Karpas-422 (cell line): ENCODE data around the gene TSHB. TPM values are rescaled to one million over a fixed set of nuclear protein-coding genes. Genes with fewer than 3 reads are reported as not detected.

Experiments
- DNase-seq: peaks from one replicate; pipeline ENCODE4 v3.0.0-alpha.2; 2015
- H2AFZ ChIP-seq: fragments of 200-600 bp; sonication (generic); 2 replicates; pipeline ENCODE4 v1.6.1; 2014; ENCODE audit warnings: antibody characterized with exemption, low read length, mixed read lengths
- H3K27ac ChIP-seq: fragments of 200-600 bp; sonication (generic); 2 replicates; pipeline ENCODE4 v1.5.1; 2014; ENCODE audit warnings: mild to moderate bottlenecking, low read length, moderate library complexity
- H3K27me3 ChIP-seq: fragments of 200-600 bp; sonication (generic); 2 replicates; pipeline ENCODE4 v1.6.1; 2014; ENCODE audit warnings: low read length, mixed read lengths
- H3K36me3 ChIP-seq: fragments of 200-600 bp; sonication (generic); 2 replicates; pipeline ENCODE4 v1.6.1; 2014; ENCODE audit warnings: low read length, mixed read lengths; ENCODE audit not compliant: insufficient read depth
- H3K4me1 ChIP-seq: fragments of 200-600 bp; sonication (generic); 2 replicates; pipeline ENCODE4 v1.6.1; 2014; ENCODE audit warnings: mild to moderate bottlenecking, low read length, mixed read lengths
- H3K4me2 ChIP-seq: fragments of 200-600 bp; sonication (generic); 2 replicates; pipeline ENCODE4 v1.6.1; 2014; ENCODE audit warnings: low read length, low read depth, mild to moderate bottlenecking; ENCODE audit not compliant: poor library complexity, severe bottlenecking
- H3K4me3 ChIP-seq: fragments of 200-600 bp; sonication (generic); 2 replicates; pipeline ENCODE4 v1.5.1; 2014; ENCODE audit warnings: mild to moderate bottlenecking, antibody characterized with exemption, low read length, mixed read lengths
- H3K79me2 ChIP-seq: fragments of 200-600 bp; sonication (generic); 2 replicates; pipeline ENCODE4 v1.6.1; 2014; ENCODE audit warnings: mild to moderate bottlenecking, low read length, mixed read lengths
- H3K9ac ChIP-seq: fragments of 200-600 bp; sonication (generic); 2 replicates; pipeline ENCODE4 v1.6.0; 2014; ENCODE audit warnings: low read length
- H3K9me2 ChIP-seq: fragments of 200-600 bp; sonication (generic), shearing (Covaris generic); replicated peaks from 2 replicates; pipeline ENCODE4 v1.6.0; 2014; ENCODE audit warnings: mild to moderate bottlenecking, low read length, moderate library complexity; ENCODE audit not compliant: insufficient read depth
- H3K9me3 ChIP-seq: fragments of 300-700, 200-600 bp; sonication (generic); 2 replicates; pipeline ENCODE4 v1.6.1; 2014; ENCODE audit warnings: low read length, mixed read lengths
- H4K20me1 ChIP-seq: fragments of 200-600 bp; sonication (generic); 2 replicates; pipeline ENCODE4 v1.6.1; 2014; ENCODE audit warnings: mild to moderate bottlenecking, antibody characterized with exemption, low read length, low read depth; ENCODE audit not compliant: insufficient read depth
- total RNA-seq: library from RNA; depleted of rRNA; stranded (reverse); fragments of >200 nt; shearing (Covaris generic); gene quantifications from 2 replicates; pipeline ENCODE4 v1.2.3, GENCODE V29; 2014; ENCODE audit warnings: low replicate concordance; rRNA removed

TSHB gene
- not detected in 2 replicates for total RNA-seq

- no peak within 1 kb of the TSS for H3K4me3 ChIP-seq
- no peaks in the 10 kb centered on the region for H3K9me3 ChIP-seq
- no peaks in the 10 kb centered on the region for H4K20me1 ChIP-seq
- no peaks in the 10 kb centered on the region for H3K27me3 ChIP-seq
- H3K79me2 ChIP-seq = no peaks in the 10 kb centered on the region
- no peak within 1 kb of the TSS for H3K4me2 ChIP-seq
- H2AFZ ChIP-seq = no peak within 1 kb of the TSS
- no peak for DNase-seq
- H3K4me1 ChIP-seq = no peaks in the 10 kb centered on the region
- no peak within 1 kb of the TSS for H3K27ac ChIP-seq
- H3K36me3 ChIP-seq = no peaks in the 10 kb centered on the region
- H3K9me2 ChIP-seq = no peaks in the 10 kb centered on the region
- no peak within 1 kb of the TSS for H3K9ac ChIP-seq
These were observed at the start of gene TSHB for GRCh38 chr1:115029526-115029925. Gene TSHB (plus strand): TSS chr1:115029826. CDS start chr1:115033363, 3,537 bp downstream.

GRCh38 chr1:114982251-114982650 is 47.4 kb upstream of the TSHB start:
- no peaks in the 10 kb centered on the region for H3K9me2 ChIP-seq
- no peak for DNase-seq
- H3K27me3 ChIP-seq = no peaks in the 10 kb centered on the region
- no peaks in the 10 kb centered on the region for H3K79me2 ChIP-seq
- no peaks in the 10 kb centered on the region for H3K4me1 ChIP-seq
- no peak overlapping the region for H3K9ac ChIP-seq
- H4K20me1 ChIP-seq = no peaks in the 10 kb centered on the region
- H3K4me3 ChIP-seq = no peak overlapping the region
- no peaks in the 10 kb centered on the region for H3K36me3 ChIP-seq
- H2AFZ ChIP-seq = no peak overlapping the region
- peaks cover 13% of the 10 kb centered on the region for H3K9me3 ChIP-seq
- H3K4me2 ChIP-seq = no peak overlapping the region
- no peak overlapping the region for H3K27ac ChIP-seq

- no peak overlapping the region for H3K9ac ChIP-seq
- H3K36me3 ChIP-seq = no peaks in the 10 kb centered on the region
- no peak for DNase-seq
- no peak overlapping the region for H3K27ac ChIP-seq
- no peaks in the 10 kb centered on the region for H4K20me1 ChIP-seq
- H3K9me2 ChIP-seq = no peaks in the 10 kb centered on the region
- H3K27me3 ChIP-seq = no peaks in the 10 kb centered on the region
- H3K4me2 ChIP-seq = no peak overlapping the region
- no peak overlapping the region for H3K4me3 ChIP-seq
- H3K9me3 ChIP-seq = peaks cover 13% of the 10 kb centered on the region
- H3K4me1 ChIP-seq = no peaks in the 10 kb centered on the region
- no peaks in the 10 kb centered on the region for H3K79me2 ChIP-seq
- H2AFZ ChIP-seq = no peak overlapping the region
These were observed 43.3 kb upstream of the TSHB start for GRCh38 chr1:114986286-114986685.

- H3K79me2 ChIP-seq = no peaks in the 10 kb centered on the region
- no peak overlapping the region for H3K4me3 ChIP-seq
- peaks cover 2% of the 10 kb centered on the region for H3K9me3 ChIP-seq
- no peak overlapping the region for H3K4me2 ChIP-seq
- H3K4me1 ChIP-seq = no peaks in the 10 kb centered on the region
- no peak for DNase-seq
- no peaks in the 10 kb centered on the region for H3K36me3 ChIP-seq
- H4K20me1 ChIP-seq = no peaks in the 10 kb centered on the region
- H3K27me3 ChIP-seq = no peaks in the 10 kb centered on the region
- H3K27ac ChIP-seq = no peak overlapping the region
- H3K9ac ChIP-seq = no peak overlapping the region
- H2AFZ ChIP-seq = no peak overlapping the region
- H3K9me2 ChIP-seq = no peaks in the 10 kb centered on the region
These were observed 41.5 kb upstream of the TSHB start for GRCh38 chr1:114988095-114988494.

GRCh38 chr1:114997510-114998289 is 31.9 kb upstream of the TSHB start:
- no peak overlapping the region for H2AFZ ChIP-seq

GRCh38 chr1:115006191-115006590 is 23.4 kb upstream of the TSHB start:
- Histone ChIP-seq H3K4me1 (no peaks in the 10 kb centered on the region), H3K36me3 (no peaks in the 10 kb centered on the region), H3K9me3 (no peaks in the 10 kb centered on the region), H3K9ac (no peak overlapping the region), H3K27ac (no peak overlapping the region), H4K20me1 (no peaks in the 10 kb centered on the region), H3K79me2 (no peaks in the 10 kb centered on the region), H3K27me3 (no peaks in the 10 kb centered on the region), H3K9me2 (no peaks in the 10 kb centered on the region), H2AFZ (no peak overlapping the region), H3K4me3 (no peak overlapping the region), H3K4me2 (no peak overlapping the region)
- DNase-seq = no peak

More at GRCh38 chr1:114997510-114998289, 31.9 kb upstream of the TSHB start:
- H3K36me3 ChIP-seq = no peaks in the 10 kb centered on the region
- DNase-seq = no peak
- no peaks in the 10 kb centered on the region for H4K20me1 ChIP-seq
- H3K9me2 ChIP-seq = no peaks in the 10 kb centered on the region
- no peaks in the 10 kb centered on the region for H3K9me3 ChIP-seq
- no peaks in the 10 kb centered on the region for H3K79me2 ChIP-seq
- no peak overlapping the region for H3K9ac ChIP-seq
- H3K4me3 ChIP-seq = no peak overlapping the region
- H3K27me3 ChIP-seq = no peaks in the 10 kb centered on the region
- H3K4me2 ChIP-seq = no peak overlapping the region
- no peaks in the 10 kb centered on the region for H3K4me1 ChIP-seq
- H3K27ac ChIP-seq = no peak overlapping the region

- no peak for DNase-seq
- H3K27ac ChIP-seq = no peak overlapping the region
- H4K20me1 ChIP-seq = no peaks in the 10 kb centered on the region
- H3K27me3 ChIP-seq = no peaks in the 10 kb centered on the region
- H3K9me2 ChIP-seq = no peaks in the 10 kb centered on the region
- peaks cover 9% of the 10 kb centered on the region for H3K4me1 ChIP-seq
- H2AFZ ChIP-seq = no peak overlapping the region
- H3K9ac ChIP-seq = no peak overlapping the region
- H3K79me2 ChIP-seq = no peaks in the 10 kb centered on the region
- H3K4me3 ChIP-seq = no peak overlapping the region
- no peaks in the 10 kb centered on the region for H3K36me3 ChIP-seq
- H3K9me3 ChIP-seq = no peaks in the 10 kb centered on the region
- no peak overlapping the region for H3K4me2 ChIP-seq
These were observed 17.6 kb upstream of the TSHB start for GRCh38 chr1:115012006-115012405.

- Histone ChIP-seq H3K9ac (no peak overlapping the region), H3K27ac (no peak overlapping the region), H3K9me3 (no peaks in the 10 kb centered on the region), H3K27me3 (no peaks in the 10 kb centered on the region), H2AFZ (no peak overlapping the region), H3K4me2 (no peak overlapping the region), H3K36me3 (no peaks in the 10 kb centered on the region), H3K4me1 (peaks cover 9% of the 10 kb centered on the region), H4K20me1 (no peaks in the 10 kb centered on the region), H3K9me2 (no peaks in the 10 kb centered on the region), H3K79me2 (no peaks in the 10 kb centered on the region), H3K4me3 (no peak overlapping the region)
- no peak for DNase-seq
These were observed 17.2 kb upstream of the TSHB start for GRCh38 chr1:115012434-115012833.
